BLaER1 (cell line): ENCODE data around the gene PARD6B.

Experiments
- H3K27ac ChIP-seq: shearing (Covaris generic); formaldehyde crosslinking; 2 replicates; pipeline ENCODE4 v1.8.1; 2022
- H3K27me3 ChIP-seq: shearing (Covaris generic); formaldehyde crosslinking; 2 replicates; pipeline ENCODE4 v1.8.1; 2022
- H3K36me3 ChIP-seq: shearing (Covaris generic); formaldehyde crosslinking; 2 replicates; pipeline ENCODE4 v1.8.1; 2022
- H3K4me1 ChIP-seq: shearing (Covaris generic); formaldehyde crosslinking; 2 replicates; pipeline ENCODE4 v1.8.1; 2022
- H3K4me2 ChIP-seq: shearing (Covaris generic); formaldehyde crosslinking; 2 replicates; pipeline ENCODE4 v1.8.1; 2022
- H3K4me3 ChIP-seq: shearing (Covaris generic); formaldehyde crosslinking; 2 replicates; pipeline ENCODE4 v1.8.1; 2022
- H3K9ac ChIP-seq: shearing (Covaris generic); formaldehyde crosslinking; 2 replicates; pipeline ENCODE4 v1.8.1; 2022
- H3K9me3 ChIP-seq: shearing (Covaris generic); formaldehyde crosslinking; 2 replicates; pipeline ENCODE4 v1.8.1; 2022
- H4K20me1 ChIP-seq: shearing (Covaris generic); formaldehyde crosslinking; 2 replicates; pipeline ENCODE4 v1.8.1; 2022
- Cebpa-rat ChIP-seq: shearing (Covaris generic); IDR thresholded peaks from 2 replicates; pipeline ENCODE4 v1.8.1; 2022

The PARD6B gene

GRCh38 chr20:50715694-50716093, 15.7 kb upstream of the PARD6B start:
- TF ChIP-seq Cebpa-rat, result no peak
- no peak overlapping the region for H3K4me2 ChIP-seq
- no peaks in the 10 kb centered on the region for H4K20me1 ChIP-seq
- H3K27ac ChIP-seq, result no peak overlapping the region
- peaks cover 4% of the 10 kb centered on the region for H3K4me1 ChIP-seq
- H3K27me3 ChIP-seq, result no peaks in the 10 kb centered on the region
- no peak overlapping the region for H3K4me3 ChIP-seq
- H3K9me3 ChIP-seq, result no peaks in the 10 kb centered on the region
- no peak overlapping the region for H3K9ac ChIP-seq
- no peaks in the 10 kb centered on the region for H3K36me3 ChIP-seq

GRCh38 chr20:50716518-50716917, 14.9 kb upstream of the PARD6B start:
- no peaks in the 10 kb centered on the region for H4K20me1 ChIP-seq
- no peaks in the 10 kb centered on the region for H3K9me3 ChIP-seq
- H3K4me2 ChIP-seq, result no peak overlapping the region
- TF ChIP-seq Cebpa-rat, result no peak
- H3K36me3 ChIP-seq, result no peaks in the 10 kb centered on the region
- H3K9ac ChIP-seq, result no peak overlapping the region
- H3K27me3 ChIP-seq, result no peaks in the 10 kb centered on the region
- no peak overlapping the region for H3K4me3 ChIP-seq
- no peaks in the 10 kb centered on the region; the same call in 1 of the 2 replicates for H3K4me1 ChIP-seq
- H3K27ac ChIP-seq, result no peak overlapping the region

GRCh38 chr20:50717312-50717711, 14.1 kb upstream of the PARD6B start:
- H3K27me3 ChIP-seq, result no peaks in the 10 kb centered on the region
- TF ChIP-seq Cebpa-rat, result no peak
- H3K36me3 ChIP-seq, result no peaks in the 10 kb centered on the region
- H3K9ac ChIP-seq, result no peak overlapping the region
- no peak overlapping the region for H3K27ac ChIP-seq
- no peaks in the 10 kb centered on the region; the same call in 1 of the 2 replicates for H3K4me1 ChIP-seq
- H4K20me1 ChIP-seq, result no peaks in the 10 kb centered on the region
- H3K9me3 ChIP-seq, result no peaks in the 10 kb centered on the region
- no peak overlapping the region for H3K4me2 ChIP-seq
- H3K4me3 ChIP-seq, result no peak overlapping the region

- no peaks in the 10 kb centered on the region for H3K27me3 ChIP-seq
- H3K4me2 ChIP-seq, result no peak overlapping the region
- TF ChIP-seq Cebpa-rat, result no peak
- no peaks in the 10 kb centered on the region; the same call in 1 of the 2 replicates for H3K4me1 ChIP-seq
- H3K4me3 ChIP-seq, result no peak overlapping the region
- H3K9me3 ChIP-seq, result no peaks in the 10 kb centered on the region
- no peaks in the 10 kb centered on the region for H3K36me3 ChIP-seq
- no peaks in the 10 kb centered on the region for H4K20me1 ChIP-seq
- H3K9ac ChIP-seq, result no peak overlapping the region
- no peak overlapping the region for H3K27ac ChIP-seq
Observed at GRCh38 chr20:50717974-50718761, 13.2 kb upstream of the PARD6B start.

GRCh38 chr20:50719328-50719727, 12.1 kb upstream of the PARD6B start:
- H3K27me3 ChIP-seq, result no peaks in the 10 kb centered on the region
- H3K4me1 ChIP-seq, result no peaks in the 10 kb centered on the region
- H3K27ac ChIP-seq, result no peak overlapping the region
- TF ChIP-seq Cebpa-rat, result no peak
- no peak overlapping the region for H3K9ac ChIP-seq
- H3K9me3 ChIP-seq, result no peaks in the 10 kb centered on the region
- H3K4me3 ChIP-seq, result no peak overlapping the region
- H3K36me3 ChIP-seq, result no peaks in the 10 kb centered on the region
- H3K4me2 ChIP-seq, result no peak overlapping the region
- H4K20me1 ChIP-seq, result no peaks in the 10 kb centered on the region

- no peak overlapping the region for H3K4me3 ChIP-seq
- no peaks in the 10 kb centered on the region for H3K27me3 ChIP-seq
- H3K9ac ChIP-seq, result no peak overlapping the region
- no peaks in the 10 kb centered on the region for H3K9me3 ChIP-seq
- TF ChIP-seq Cebpa-rat, result no peak
- H3K4me1 ChIP-seq, result no peaks in the 10 kb centered on the region
- no peak overlapping the region for H3K27ac ChIP-seq
- no peaks in the 10 kb centered on the region for H3K36me3 ChIP-seq
- no peaks in the 10 kb centered on the region for H4K20me1 ChIP-seq
- no peak overlapping the region for H3K4me2 ChIP-seq
Observed at GRCh38 chr20:50720026-50720425, 11.4 kb upstream of the PARD6B start.

GRCh38 chr20:50720582-50720981, 10.8 kb upstream of the PARD6B start:
- Histone ChIP-seq H3K9ac (no peak overlapping the region), H3K4me2 (no peak overlapping the region), H3K9me3 (no peaks in the 10 kb centered on the region), H3K4me1 (no peaks in the 10 kb centered on the region), H3K27me3 (no peaks in the 10 kb centered on the region), H3K36me3 (no peaks in the 10 kb centered on the region), H4K20me1 (no peaks in the 10 kb centered on the region), H3K4me3 (no peak overlapping the region), H3K27ac (no peak overlapping the region)
- no peak for TF ChIP-seq Cebpa-rat

- Histone ChIP-seq H3K4me1 (no peaks in the 10 kb centered on the region), H3K9ac (no peak overlapping the region), H3K27me3 (no peaks in the 10 kb centered on the region), H3K9me3 (no peaks in the 10 kb centered on the region), H3K4me2 (no peak overlapping the region), H4K20me1 (no peaks in the 10 kb centered on the region), H3K4me3 (no peak overlapping the region), H3K36me3 (no peaks in the 10 kb centered on the region), H3K27ac (no peak overlapping the region)
- no peak for TF ChIP-seq Cebpa-rat
Observed at GRCh38 chr20:50721881-50722281, 9.5 kb upstream of the PARD6B start.

GRCh38 chr20:50722424-50723155, 8.8 kb upstream of the PARD6B start:
- H3K4me1 ChIP-seq, result no peaks in the 10 kb centered on the region

GRCh38 chr20:50723672-50724071, 7.7 kb upstream of the PARD6B start:
- Histone ChIP-seq H3K9ac (no peak overlapping the region), H3K27me3 (no peaks in the 10 kb centered on the region), H3K9me3 (no peaks in the 10 kb centered on the region), H3K4me1 (no peaks in the 10 kb centered on the region), H3K27ac (no peak overlapping the region), H3K4me3 (no peak overlapping the region), H3K4me2 (no peak overlapping the region), H3K36me3 (no peaks in the 10 kb centered on the region), H4K20me1 (no peaks in the 10 kb centered on the region)
- no peak for TF ChIP-seq Cebpa-rat

More at GRCh38 chr20:50722424-50723155, 8.8 kb upstream of the PARD6B start:
- no peaks in the 10 kb centered on the region for H3K27me3 ChIP-seq
- H3K4me2 ChIP-seq, result no peak overlapping the region
- H3K27ac ChIP-seq, result no peak overlapping the region
- no peak for TF ChIP-seq Cebpa-rat
- H3K36me3 ChIP-seq, result no peaks in the 10 kb centered on the region
- no peak overlapping the region for H3K9ac ChIP-seq
- H3K9me3 ChIP-seq, result no peaks in the 10 kb centered on the region
- no peak overlapping the region for H3K4me3 ChIP-seq
- no peaks in the 10 kb centered on the region for H4K20me1 ChIP-seq
